HepG2 (cell line): ENCODE measurements around the gene AQP7. TPM values are rescaled to one million over a fixed set of nuclear protein-coding genes. Genes with fewer than 3 reads are reported as not detected.

Experiments
- ELF1 ChIP-seq: sonication (generic); formaldehyde crosslinking; IDR thresholded peaks from 2 replicates; pipeline ENCODE4 v1.4.0; 2020; ENCODE audit warnings: missing genetic modification reagents
- GTF3A ChIP-seq: sonication (generic); formaldehyde crosslinking; conservative IDR thresholded peaks from 2 replicates; pipeline ENCODE4 v1.4.0; 2020; ENCODE audit warnings: mild to moderate bottlenecking, missing genetic modification reagents
- KDM3A ChIP-seq: IDR thresholded peaks from 2 replicates; pipeline ENCODE4 v1.6.1; 2018; ENCODE audit warnings: low read depth, missing compliant biosample characterization
- KLF9 ChIP-seq: IDR thresholded peaks from 2 replicates; pipeline ENCODE4 v1.6.1; 2016; ENCODE audit warnings: low read depth
- REXO4 ChIP-seq: sonication (generic); formaldehyde crosslinking; IDR thresholded peaks from 2 replicates; pipeline ENCODE4 v1.8.0; 2022; ENCODE audit warnings: missing genetic modification reagents, mild to moderate bottlenecking, borderline replicate concordance
- ZMYM2 ChIP-seq: sonication (generic); formaldehyde crosslinking; IDR thresholded peaks from 2 replicates; pipeline ENCODE4 v1.8.0; 2022; ENCODE audit warnings: mild to moderate bottlenecking, missing genetic modification reagents
- ZNF234 ChIP-seq: sonication (generic); formaldehyde crosslinking; conservative IDR thresholded peaks from 2 replicates; pipeline ENCODE4 v1.5.1; 2020; ENCODE audit warnings: mild to moderate bottlenecking, missing genetic modification reagents
- ZNF549 ChIP-seq: sonication (generic); formaldehyde crosslinking; IDR thresholded peaks from 2 replicates; pipeline ENCODE4 v1.5.0; 2020; ENCODE audit warnings: missing genetic modification reagents
- polyA plus RNA-seq, 8 experiments: library from polyadenylated mRNA; depleted of rRNA in 3 of 8; stranded (reverse) in 7 of 8; unstranded in 1 of 8; fragments of >200 nt; fragmentation: Illumina TruSeq in 4 of 8; extraction: Trizol in 4 of 8; gene quantifications; 2 replicates each; pipeline versions ENCODE4 v1.2.1 to v1.2.3, GENCODE V29; 2011 to 2016; ENCODE audit warnings: low read depth in 4 of 8, missing spikeins in 1 of 8, mixed read lengths in 1 of 8; ENCODE audit not compliant: insufficient read depth in 1 of 8
- total RNA-seq, 5 experiments: library from RNA; depleted of rRNA; stranded (reverse); fragments of >200 nt; fragmentation: Illumina TruSeq; extraction: Trizol; gene quantifications; 2 replicates each; pipeline ENCODE4 v1.2.3, GENCODE V29; 2016; ENCODE audit warnings: low read depth in 1 of 5
- TF ChIP-seq, protein P1 (sequence below), 2 experiments: fragments of 450-650 bp in 1 of 2; sonication (generic) in 1 of 2; formaldehyde crosslinking in 1 of 2; IDR thresholded peaks; 2 replicates each; pipeline versions ENCODE4 v1.6.1 to v1.8.0; 2016 to 2022; ENCODE audit warnings: antibody characterized with exemption in 1 of 2, mild to moderate bottlenecking in 1 of 2, missing genetic modification reagents in 1 of 2
- TF ChIP-seq, protein P2 (sequence below): sonication (generic); formaldehyde crosslinking; IDR thresholded peaks from 2 replicates; pipeline ENCODE4 v1.5.0; 2020; ENCODE audit warnings: missing genetic modification reagents
- TF ChIP-seq, protein P3 (sequence below): sonication (generic); formaldehyde crosslinking; IDR thresholded peaks from 2 replicates; pipeline ENCODE4 v1.5.0; 2020; ENCODE audit warnings: mild to moderate bottlenecking, missing genetic modification reagents, borderline replicate concordance

Gene AQP7
- total and polyA plus RNA-seq, 2 of the 13 experiments (the other 11 are each of a cell fraction or from before 2014, with no cell fraction given) = 1.9 to 2.1 TPM

DNA sequence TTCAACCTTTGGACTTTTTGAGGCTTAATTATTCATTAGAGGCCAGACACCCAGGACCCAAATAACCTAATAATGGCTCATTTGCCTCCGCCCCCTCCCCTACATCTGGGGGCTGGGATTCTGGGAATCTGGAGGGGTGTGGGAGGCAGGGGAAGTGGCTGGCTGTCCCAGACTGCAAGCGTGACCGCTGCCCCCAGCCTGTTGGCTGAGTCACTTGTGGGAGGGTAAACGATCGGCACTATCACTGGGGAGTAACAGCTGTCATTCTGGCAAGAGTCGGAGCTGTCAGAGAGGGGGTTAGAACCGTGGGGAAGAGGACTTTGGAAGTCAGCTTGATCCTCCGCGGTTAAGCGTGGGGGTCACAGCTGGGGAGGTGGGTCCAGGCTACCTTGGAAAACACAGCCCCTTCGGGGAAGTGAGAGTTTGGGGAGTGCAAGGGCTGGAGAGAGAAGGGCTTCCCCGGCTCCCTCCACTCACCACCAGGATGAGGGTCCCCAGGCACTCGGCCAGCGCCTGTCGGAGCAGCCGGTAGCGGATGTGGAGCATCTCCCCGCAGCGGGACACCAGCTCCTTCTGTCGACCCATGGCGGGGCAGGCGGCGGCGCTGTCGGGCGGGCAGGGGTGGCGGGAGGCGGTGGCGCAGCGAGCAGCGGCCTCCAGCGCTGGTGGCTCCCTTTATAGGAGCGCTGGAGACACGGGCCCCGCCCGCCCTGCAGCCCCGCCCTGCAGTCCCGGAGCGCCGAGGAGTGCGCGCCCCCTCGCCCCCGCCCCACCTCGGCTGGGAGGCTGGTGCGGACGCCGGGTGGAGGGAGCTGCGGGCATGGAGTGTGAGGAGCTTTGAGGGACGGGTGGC lies 44.8 kb upstream of the AQP7 start, which contains the start of gene AQP3 (continued):
- no peak for TF ChIP-seq ZNF234 (CRISPR knock-in tag)
- TF ChIP-seq KLF9 = no peak
- TF ChIP-seq, protein P1, sequence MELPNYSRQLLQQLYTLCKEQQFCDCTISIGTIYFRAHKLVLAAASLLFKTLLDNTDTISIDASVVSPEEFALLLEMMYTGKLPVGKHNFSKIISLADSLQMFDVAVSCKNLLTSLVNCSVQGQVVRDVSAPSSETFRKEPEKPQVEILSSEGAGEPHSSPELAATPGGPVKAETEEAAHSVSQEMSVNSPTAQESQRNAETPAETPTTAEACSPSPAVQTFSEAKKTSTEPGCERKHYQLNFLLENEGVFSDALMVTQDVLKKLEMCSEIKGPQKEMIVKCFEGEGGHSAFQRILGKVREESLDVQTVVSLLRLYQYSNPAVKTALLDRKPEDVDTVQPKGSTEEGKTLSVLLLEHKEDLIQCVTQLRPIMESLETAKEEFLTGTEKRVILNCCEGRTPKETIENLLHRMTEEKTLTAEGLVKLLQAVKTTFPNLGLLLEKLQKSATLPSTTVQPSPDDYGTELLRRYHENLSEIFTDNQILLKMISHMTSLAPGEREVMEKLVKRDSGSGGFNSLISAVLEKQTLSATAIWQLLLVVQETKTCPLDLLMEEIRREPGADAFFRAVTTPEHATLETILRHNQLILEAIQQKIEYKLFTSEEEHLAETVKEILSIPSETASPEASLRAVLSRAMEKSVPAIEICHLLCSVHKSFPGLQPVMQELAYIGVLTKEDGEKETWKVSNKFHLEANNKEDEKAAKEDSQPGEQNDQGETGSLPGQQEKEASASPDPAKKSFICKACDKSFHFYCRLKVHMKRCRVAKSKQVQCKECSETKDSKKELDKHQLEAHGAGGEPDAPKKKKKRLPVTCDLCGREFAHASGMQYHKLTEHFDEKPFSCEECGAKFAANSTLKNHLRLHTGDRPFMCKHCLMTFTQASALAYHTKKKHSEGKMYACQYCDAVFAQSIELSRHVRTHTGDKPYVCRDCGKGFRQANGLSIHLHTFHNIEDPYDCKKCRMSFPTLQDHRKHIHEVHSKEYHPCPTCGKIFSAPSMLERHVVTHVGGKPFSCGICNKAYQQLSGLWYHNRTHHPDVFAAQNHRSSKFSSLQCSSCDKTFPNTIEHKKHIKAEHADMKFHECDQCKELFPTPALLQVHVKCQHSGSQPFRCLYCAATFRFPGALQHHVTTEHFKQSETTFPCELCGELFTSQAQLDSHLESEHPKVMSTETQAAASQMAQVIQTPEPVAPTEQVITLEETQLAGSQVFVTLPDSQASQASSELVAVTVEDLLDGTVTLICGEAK (IDR thresholded peaks at IDR 0.05) = no peak
- TF ChIP-seq, protein P1 (CRISPR knock-in tag; IDR thresholded peaks at IDR 0.05) = no peak
- no peak; the same call in 1 of the 2 replicates for TF ChIP-seq ZMYM2
- TF ChIP-seq KDM3A = no peak
- TF ChIP-seq, protein P2, sequence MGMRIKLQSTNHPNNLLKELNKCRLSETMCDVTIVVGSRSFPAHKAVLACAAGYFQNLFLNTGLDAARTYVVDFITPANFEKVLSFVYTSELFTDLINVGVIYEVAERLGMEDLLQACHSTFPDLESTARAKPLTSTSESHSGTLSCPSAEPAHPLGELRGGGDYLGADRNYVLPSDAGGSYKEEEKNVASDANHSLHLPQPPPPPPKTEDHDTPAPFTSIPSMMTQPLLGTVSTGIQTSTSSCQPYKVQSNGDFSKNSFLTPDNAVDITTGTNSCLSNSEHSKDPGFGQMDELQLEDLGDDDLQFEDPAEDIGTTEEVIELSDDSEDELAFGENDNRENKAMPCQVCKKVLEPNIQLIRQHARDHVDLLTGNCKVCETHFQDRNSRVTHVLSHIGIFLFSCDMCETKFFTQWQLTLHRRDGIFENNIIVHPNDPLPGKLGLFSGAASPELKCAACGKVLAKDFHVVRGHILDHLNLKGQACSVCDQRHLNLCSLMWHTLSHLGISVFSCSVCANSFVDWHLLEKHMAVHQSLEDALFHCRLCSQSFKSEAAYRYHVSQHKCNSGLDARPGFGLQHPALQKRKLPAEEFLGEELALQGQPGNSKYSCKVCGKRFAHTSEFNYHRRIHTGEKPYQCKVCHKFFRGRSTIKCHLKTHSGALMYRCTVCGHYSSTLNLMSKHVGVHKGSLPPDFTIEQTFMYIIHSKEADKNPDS (CRISPR knock-in tag) = no peak
- TF ChIP-seq REXO4 (CRISPR knock-in tag) = no peak
- no peak for TF ChIP-seq GTF3A (CRISPR knock-in tag)
- TF ChIP-seq, protein P3, sequence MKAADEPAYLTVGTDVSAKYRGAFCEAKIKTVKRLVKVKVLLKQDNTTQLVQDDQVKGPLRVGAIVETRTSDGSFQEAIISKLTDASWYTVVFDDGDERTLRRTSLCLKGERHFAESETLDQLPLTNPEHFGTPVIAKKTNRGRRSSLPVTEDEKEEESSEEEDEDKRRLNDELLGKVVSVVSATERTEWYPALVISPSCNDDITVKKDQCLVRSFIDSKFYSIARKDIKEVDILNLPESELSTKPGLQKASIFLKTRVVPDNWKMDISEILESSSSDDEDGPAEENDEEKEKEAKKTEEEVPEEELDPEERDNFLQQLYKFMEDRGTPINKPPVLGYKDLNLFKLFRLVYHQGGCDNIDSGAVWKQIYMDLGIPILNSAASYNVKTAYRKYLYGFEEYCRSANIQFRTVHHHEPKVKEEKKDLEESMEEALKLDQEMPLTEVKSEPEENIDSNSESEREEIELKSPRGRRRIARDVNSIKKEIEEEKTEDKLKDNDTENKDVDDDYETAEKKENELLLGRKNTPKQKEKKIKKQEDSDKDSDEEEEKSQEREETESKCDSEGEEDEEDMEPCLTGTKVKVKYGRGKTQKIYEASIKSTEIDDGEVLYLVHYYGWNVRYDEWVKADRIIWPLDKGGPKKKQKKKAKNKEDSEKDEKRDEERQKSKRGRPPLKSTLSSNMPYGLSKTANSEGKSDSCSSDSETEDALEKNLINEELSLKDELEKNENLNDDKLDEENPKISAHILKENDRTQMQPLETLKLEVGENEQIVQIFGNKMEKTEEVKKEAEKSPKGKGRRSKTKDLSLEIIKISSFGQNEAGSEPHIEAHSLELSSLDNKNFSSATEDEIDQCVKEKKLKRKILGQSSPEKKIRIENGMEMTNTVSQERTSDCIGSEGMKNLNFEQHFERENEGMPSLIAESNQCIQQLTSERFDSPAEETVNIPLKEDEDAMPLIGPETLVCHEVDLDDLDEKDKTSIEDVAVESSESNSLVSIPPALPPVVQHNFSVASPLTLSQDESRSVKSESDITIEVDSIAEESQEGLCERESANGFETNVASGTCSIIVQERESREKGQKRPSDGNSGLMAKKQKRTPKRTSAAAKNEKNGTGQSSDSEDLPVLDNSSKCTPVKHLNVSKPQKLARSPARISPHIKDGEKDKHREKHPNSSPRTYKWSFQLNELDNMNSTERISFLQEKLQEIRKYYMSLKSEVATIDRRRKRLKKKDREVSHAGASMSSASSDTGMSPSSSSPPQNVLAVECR = peak; percentile 28; the same call in 1 of the 2 replicates
- TF ChIP-seq ZNF549 (CRISPR knock-in tag) = no peak
- no peak for TF ChIP-seq ELF1
